Measurements from ENCODE around the gene TNS1. TPM values are rescaled to one million over a fixed set of nuclear protein-coding genes. Genes with fewer than 3 reads are reported as not detected.
A peak's percentile ranks its signal among the peaks of the same experiment; 100 is the strongest.

Gene TNS1
- total and polyA plus RNA-seq, 4 donors = 67.0 to 377 (median 208) TPM

GRCh38 chr2:217868265-217868892 lies 134.4 kb downstream of the TNS1 start:
- DNase-seq (no peak), ATAC-seq (ENCODE audit: insufficient read depth, low FRiP score) (no peak)
- WGBS, 2 donors = 88 to 91% methylated on average over 5 of the region's 5 CpGs
- Histone ChIP-seq H3K27me3 (ENCODE audit: control insufficient read depth in 3 of 3, insufficient read depth in 3 of 3, low read length in 2 of 3) (no peaks in the 10 kb centered on the region), H3K36me3 (ENCODE audit: control insufficient read depth in 4 of 4, insufficient read depth in 4 of 4, low read length in 4 of 4) (peaks cover 29 to 75% (median 44%) of the 10 kb centered on the region in 4 donors), H3K4me3 (no peak overlapping the region), H3K9ac (ENCODE audit: insufficient read depth in 1 of 2, low read length in 2 of 2) (no peak overlapping the region), H3K27ac (ENCODE audit: low read depth in 1 of 2, low read length in 1 of 2) (no peak overlapping the region), H3K4me1 (ENCODE audit: control insufficient read depth in 5 of 5, insufficient read depth in 5 of 5, low read length in 5 of 5) (peaks cover 0 to 4% (median 0%) of the 10 kb centered on the region in 5 donors), H3K9me3 (ENCODE audit: control insufficient read depth in 4 of 4, insufficient read depth in 3 of 4, low read length in 3 of 4) (no peaks in the 10 kb centered on the region)
- no peak for TF ChIP-seq CTCF (IDR thresholded peaks at IDR 0.05; ENCODE audit: control extremely low read depth, extremely low read depth)

- Histone ChIP-seq H3K27me3 (ENCODE audit: control insufficient read depth in 3 of 3, insufficient read depth in 3 of 3, low read length in 2 of 3) (no peaks in the 10 kb centered on the region), H3K4me3 (no peak overlapping the region), H3K9ac (ENCODE audit: insufficient read depth in 1 of 2, low read length in 2 of 2) (no peak overlapping the region), H3K4me1 (ENCODE audit: control insufficient read depth in 5 of 5, insufficient read depth in 5 of 5, low read length in 5 of 5) (peaks cover 0 to 6% (median 0%) of the 10 kb centered on the region in 5 donors), H3K27ac (ENCODE audit: low read depth in 1 of 2, low read length in 1 of 2) (no peak overlapping the region), H3K9me3 (ENCODE audit: control insufficient read depth in 4 of 4, insufficient read depth in 3 of 4, low read length in 3 of 4) (no peaks in the 10 kb centered on the region), H3K36me3 (ENCODE audit: control insufficient read depth in 4 of 4, insufficient read depth in 4 of 4, low read length in 4 of 4) (peaks cover 25 to 74% (median 45%) of the 10 kb centered on the region in 4 donors)
- no peak for ATAC-seq (ENCODE audit: insufficient read depth, low FRiP score)
- no peak for TF ChIP-seq CTCF (IDR thresholded peaks at IDR 0.05; ENCODE audit: control extremely low read depth, extremely low read depth)
- 85 to 87% methylated on average over 3 of the region's 3 CpGs for WGBS, 2 donors
- no peak for DNase-seq
Observed at GRCh38 chr2:217866457-217866856, 136.3 kb downstream of the TNS1 start.

- Histone ChIP-seq H3K4me3 (no peak overlapping the region), H3K36me3 (ENCODE audit: control insufficient read depth in 4 of 4, insufficient read depth in 4 of 4, low read length in 4 of 4) (peaks cover 25 to 69% (median 45%) of the 10 kb centered on the region in 4 donors), H3K9ac (ENCODE audit: insufficient read depth in 1 of 2, low read length in 2 of 2) (no peak overlapping the region), H3K27ac (ENCODE audit: low read depth in 1 of 2, low read length in 1 of 2) (peak overlapping the region in 1 of 2 donors; percentile 1), H3K9me3 (ENCODE audit: control insufficient read depth in 4 of 4, insufficient read depth in 3 of 4, low read length in 3 of 4) (no peaks in the 10 kb centered on the region), H3K4me1 (ENCODE audit: control insufficient read depth in 5 of 5, insufficient read depth in 5 of 5, low read length in 5 of 5) (peaks cover 0 to 6% (median 0%) of the 10 kb centered on the region in 5 donors), H3K27me3 (ENCODE audit: control insufficient read depth in 3 of 3, insufficient read depth in 3 of 3, low read length in 2 of 3) (no peaks in the 10 kb centered on the region)
- DNase-seq (no peak), ATAC-seq (ENCODE audit: insufficient read depth, low FRiP score) (no peak)
- TF ChIP-seq CTCF (IDR thresholded peaks at IDR 0.05; ENCODE audit: control extremely low read depth, extremely low read depth) = no peak
- 70 to 91% methylated on average over 3 of the region's 3 CpGs for WGBS, 2 donors
Observed at GRCh38 chr2:217864963-217865772, 137.6 kb downstream of the TNS1 start.
